ENCODE results near the gene NLRC5.

- TF ChIP-seq CTCF (IDR thresholded peaks at IDR 0.05) (no peak), EZH2 (IDR thresholded peaks at IDR 0.05) (no peak)
Measured at GRCh38 chr16:57017251-57017650, 27.9 kb downstream of the NLRC5 start.

Measured in neural progenitor cell (in vitro differentiated cells).